Measurements from ENCODE around the gene KCNK3. TPM values are rescaled to one million over a fixed set of nuclear protein-coding genes. Genes with fewer than 3 reads are reported as not detected.

KCNK3 gene
- polyA plus RNA-seq, 1 donor (not counting 4 experiments of a cell fraction or from before 2014, with no cell fraction given): not detected

GRCh38 chr2:26737221-26737620 lies 44.7 kb downstream of the KCNK3 start:
- Histone ChIP-seq H3K4me2 (ENCODE audit: control insufficient read depth, extremely low read depth, insufficient read depth, low read depth, low read length) (no peak overlapping the region), H3K36me3 (ENCODE audit: control insufficient read depth in 2 of 2, extremely low read depth in 1 of 2, insufficient read depth in 2 of 2, low read length in 2 of 2) (no peaks in the 10 kb centered on the region), H4K20me1 (ENCODE audit: control insufficient read depth, extremely low read depth, insufficient read depth, low read length) (no peaks in the 10 kb centered on the region), H2AFZ (ENCODE audit: control insufficient read depth, low read length) (no peak overlapping the region), H3K4me3 (ENCODE audit: control insufficient read depth in 2 of 3, extremely low read depth in 1 of 3, insufficient read depth in 2 of 3, low read depth in 1 of 3, low read length in 3 of 3) (no peak overlapping the region), H3K9me3 (ENCODE audit: control insufficient read depth, low read depth, low read length) (no peaks in the 10 kb centered on the region), H3K9ac (ENCODE audit: control insufficient read depth, extremely low read depth, insufficient read depth, low read length) (no peak overlapping the region), H3K27me3 (ENCODE audit: control insufficient read depth, extremely low read depth, insufficient read depth, low read length) (no peaks in the 10 kb centered on the region), H3K9me1 (ENCODE audit: control insufficient read depth, extremely low read depth, insufficient read depth, low read length) (no peaks in the 10 kb centered on the region), H3K79me2 (ENCODE audit: control insufficient read depth, insufficient read depth, low read length) (no peaks in the 10 kb centered on the region), H3K27ac (ENCODE audit: control insufficient read depth, insufficient read depth, low read length) (no peak overlapping the region), H3K4me1 (ENCODE audit: control insufficient read depth, extremely low read depth, insufficient read depth, low read length) (no peaks in the 10 kb centered on the region)
- TF ChIP-seq EZH2 (IDR thresholded peaks at IDR 0.05; ENCODE audit: low read length) (no peak), CTCF (optimal IDR thresholded peaks at IDR 0.05 in 1 of 3, IDR thresholded peaks at IDR 0.05 in 1 of 3, conservative IDR thresholded peaks at IDR 0.05 in 1 of 3; ENCODE audit: extremely low read depth in 1 of 3, insufficient read depth in 2 of 3, low read length in 3 of 3) (no peak)
- FAIRE-seq (no peak), DNase-seq (ENCODE audit: low read depth, low spot score) (no peak)
- dilution Hi-C loops (cut with MboI; ENCODE audit: extremely low pct_ligation_motif_present, low sequenced_read_pairs): no loop called here

- TF ChIP-seq CTCF (optimal IDR thresholded peaks at IDR 0.05 in 1 of 3, IDR thresholded peaks at IDR 0.05 in 1 of 3, conservative IDR thresholded peaks at IDR 0.05 in 1 of 3; ENCODE audit: extremely low read depth in 1 of 3, insufficient read depth in 2 of 3, low read length in 3 of 3) (no peak), EZH2 (IDR thresholded peaks at IDR 0.05; ENCODE audit: low read length) (no peak)
- H3K9ac ChIP-seq (ENCODE audit: control insufficient read depth, extremely low read depth, insufficient read depth, low read length): no peak overlapping the region
- H3K4me1 ChIP-seq (ENCODE audit: control insufficient read depth, extremely low read depth, insufficient read depth, low read length): no peaks in the 10 kb centered on the region
- H3K79me2 ChIP-seq (ENCODE audit: control insufficient read depth, insufficient read depth, low read length): no peaks in the 10 kb centered on the region
- H2AFZ ChIP-seq (ENCODE audit: control insufficient read depth, low read length): no peak overlapping the region
- no peaks in the 10 kb centered on the region for H4K20me1 ChIP-seq (ENCODE audit: control insufficient read depth, extremely low read depth, insufficient read depth, low read length)
- no peaks in the 10 kb centered on the region for H3K36me3 ChIP-seq (ENCODE audit: control insufficient read depth in 2 of 2, extremely low read depth in 1 of 2, insufficient read depth in 2 of 2, low read length in 2 of 2)
- no peaks in the 10 kb centered on the region for H3K9me3 ChIP-seq (ENCODE audit: control insufficient read depth, low read depth, low read length)
- no peak for DNase-seq (ENCODE audit: low read depth, low spot score)
- H3K4me2 ChIP-seq (ENCODE audit: control insufficient read depth, extremely low read depth, insufficient read depth, low read depth, low read length): no peak overlapping the region
- H3K27me3 ChIP-seq (ENCODE audit: control insufficient read depth, extremely low read depth, insufficient read depth, low read length): no peaks in the 10 kb centered on the region
- no peak for FAIRE-seq
- H3K4me3 ChIP-seq (ENCODE audit: control insufficient read depth in 2 of 3, extremely low read depth in 1 of 3, insufficient read depth in 2 of 3, low read depth in 1 of 3, low read length in 3 of 3): no peak overlapping the region
- H3K9me1 ChIP-seq (ENCODE audit: control insufficient read depth, extremely low read depth, insufficient read depth, low read length): no peaks in the 10 kb centered on the region
- dilution Hi-C loops (cut with MboI; ENCODE audit: extremely low pct_ligation_motif_present, low sequenced_read_pairs): no loop called here
- no peak overlapping the region for H3K27ac ChIP-seq (ENCODE audit: control insufficient read depth, insufficient read depth, low read length)
These were observed 46.0 kb downstream of the KCNK3 start for GRCh38 chr2:26738481-26738880.
